OCI-LY7 (cell line): ENCODE measurements around the gene CDKAL1. TPM values are rescaled to one million over a fixed set of nuclear protein-coding genes. Genes with fewer than 3 reads are reported as not detected.

Source experiments
- BruUV-seq: library from RNA; stranded (reverse); fragments of 400-500 nt; replicated peaks from 2 replicates; lab custom pipeline; 2021; lab: Mats Ljungman, UMichigan
- CTCF ChIA-PET: fragments of 300-600 bp; sonication (Branson Sonifier 250); formaldehyde crosslinking; loops from one replicate; lab custom pipeline; 2022; ENCODE audit warnings: antibody characterized with exemption; ENCODE audit not compliant: unreplicated experiment; lab: Charles Lee
- POLR2A ChIA-PET: fragments of 300-600 bp; sonication (Branson Sonifier 250); formaldehyde crosslinking; loops from one replicate; lab custom pipeline; 2022; ENCODE audit warnings: antibody characterized with exemption; lab: Charles Lee
- DNase-seq: peaks from one replicate; pipeline ENCODE4 v3.0.0-alpha.2; 2015; ENCODE audit warnings: low spot score
- H2AFZ ChIP-seq: fragments of 200-600 bp; sonication (generic), shearing (Covaris generic); 2 replicates; pipeline ENCODE4 v1.6.1; 2014; ENCODE audit warnings: mild to moderate bottlenecking, antibody characterized with exemption, low read length, moderate library complexity
- H3K27ac ChIP-seq: fragments of 200-600 bp; sonication (generic); 2 replicates; pipeline ENCODE4 v1.5.1; 2014; ENCODE audit warnings: mixed run types, low read depth, mild to moderate bottlenecking, moderate library complexity, low read length, inconsistent platforms; ENCODE audit not compliant: poor library complexity, severe bottlenecking
- H3K36me3 ChIP-seq: fragments of 200-600 bp; sonication (generic); 2 replicates; pipeline ENCODE4 v1.6.1; 2014; ENCODE audit warnings: mild to moderate bottlenecking, antibody characterized with exemption, low read length, moderate library complexity, mixed read lengths; ENCODE audit not compliant: insufficient read depth
- H3K4me1 ChIP-seq: fragments of 200-600 bp; sonication (generic); 2 replicates; pipeline ENCODE4 v1.5.1; 2014; ENCODE audit warnings: mild to moderate bottlenecking, low read length; ENCODE audit not compliant: insufficient read depth, poor library complexity, severe bottlenecking
- H3K4me2 ChIP-seq: fragments of 200-600 bp; sonication (generic); 2 replicates; pipeline ENCODE4 v1.6.1; 2014; ENCODE audit warnings: mild to moderate bottlenecking, low read length
- H3K4me3 ChIP-seq: fragments of 200-600 bp; sonication (generic); 2 replicates; pipeline ENCODE4 v1.5.1; 2014; ENCODE audit warnings: mild to moderate bottlenecking, low read depth, low read length; ENCODE audit not compliant: poor library complexity, severe bottlenecking
- H3K79me2 ChIP-seq: fragments of 200-600 bp; sonication (generic); 2 replicates; pipeline ENCODE4 v1.6.1; 2016; ENCODE audit warnings: low read depth, mild to moderate bottlenecking, low read length, moderate library complexity, mixed read lengths; ENCODE audit not compliant: insufficient read depth
- H3K9me2 ChIP-seq: fragments of 200-600 bp; sonication (generic); 2 replicates; pipeline ENCODE4 v1.6.1; 2016; ENCODE audit warnings: mild to moderate bottlenecking, low read length, mixed read lengths; ENCODE audit not compliant: insufficient read depth
- H3K9me3 ChIP-seq: fragments of 200-600 bp; sonication (generic); 2 replicates; pipeline ENCODE4 v1.6.1; 2014; ENCODE audit warnings: mild to moderate bottlenecking, mixed run types, low read length, mixed read lengths
- H4K20me1 ChIP-seq: fragments of 200-600 bp; sonication (generic); 2 replicates; pipeline ENCODE4 v1.6.1; 2014; ENCODE audit warnings: mild to moderate bottlenecking, antibody characterized with exemption, low read length, moderate library complexity, mixed read lengths; ENCODE audit not compliant: insufficient read depth
- CTCF ChIP-seq: fragments of 200-600 bp; sonication (generic); conservative IDR thresholded peaks from 2 replicates; pipeline ENCODE4 v1.5.1; 2014; ENCODE audit warnings: mild to moderate bottlenecking, antibody characterized with exemption, low read length, moderate library complexity, mixed read lengths
- EZH2phosphoT487 ChIP-seq: fragments of 200-600 bp; sonication (generic); IDR thresholded peaks from 2 replicates; pipeline ENCODE4 v1.6.1; 2018; ENCODE audit warnings: low read depth, borderline replicate concordance, mild to moderate bottlenecking, mixed run types, antibody characterized with exemption, low read length, moderate library complexity, mixed read lengths
- intact Hi-C: fragments of 100-400 bp; cut with micrococcal nuclease; formaldehyde crosslinking; loops from one replicate; pipeline ENCODE4 v1.10.0; 2022; ENCODE audit not compliant: unreplicated experiment
- total RNA-seq, 2 experiments: library from RNA; depleted of rRNA in 1 of 2; stranded (reverse); fragments of >200 nt in 1 of 2; shearing (Covaris generic) in 1 of 2; gene quantifications; 2 replicates each; pipeline ENCODE4 v1.2.3, GENCODE V29; 2014 to 2022

The CDKAL1 gene
- total RNA-seq, 2 experiments from 2014 or later: 19.9 to 21.1 TPM

GRCh38 chr6:20931772-20932171 is 397.5 kb downstream of the CDKAL1 start:
- Histone ChIP-seq H3K9me3 (no peaks in the 10 kb centered on the region), H3K79me2 (no peaks in the 10 kb centered on the region), H2AFZ (no peak overlapping the region), H3K27ac (no peak overlapping the region), H3K4me1 (no peaks in the 10 kb centered on the region), H3K36me3 (no peaks in the 10 kb centered on the region), H4K20me1 (no peaks in the 10 kb centered on the region), H3K4me2 (no peak overlapping the region), H3K4me3 (no peak overlapping the region), H3K9me2 (no peaks in the 10 kb centered on the region)
- POLR2A ChIA-PET: interaction anchor here (1.3 kb wide), 1 partner anchor 10 kb away, joined by 4 read pairs; no protein-coding TSS in a partner anchor
- TF ChIP-seq EZH2phosphoT487: no peak
- TF ChIP-seq CTCF: no peak
- CTCF ChIA-PET: no interaction called here
- no TSS peak for BruUV-seq
- DNase-seq: no peak
- intact Hi-C loops: no loop called here

- CTCF ChIA-PET: no interaction called here
- no peak overlapping the region for H3K4me3 ChIP-seq
- DNase-seq: no peak
- no peak overlapping the region for H2AFZ ChIP-seq
- BruUV-seq: no TSS peak
- intact Hi-C loops: no loop called here
- no peaks in the 10 kb centered on the region for H4K20me1 ChIP-seq
- POLR2A ChIA-PET: interaction anchor here (1.3 kb wide), 1 partner anchor 10 kb away, joined by 4 read pairs; no protein-coding TSS in a partner anchor
- H3K4me2 ChIP-seq: no peak overlapping the region
- no peak overlapping the region for H3K27ac ChIP-seq
- H3K79me2 ChIP-seq: no peaks in the 10 kb centered on the region
- no peaks in the 10 kb centered on the region for H3K9me2 ChIP-seq
- H3K36me3 ChIP-seq: no peaks in the 10 kb centered on the region
- TF ChIP-seq EZH2phosphoT487: no peak
- no peak for TF ChIP-seq CTCF
- H3K4me1 ChIP-seq: no peaks in the 10 kb centered on the region
- H3K9me3 ChIP-seq: no peaks in the 10 kb centered on the region
These were observed 398.0 kb downstream of the CDKAL1 start for GRCh38 chr6:20932284-20932683.

- no TSS peak for BruUV-seq
- TF ChIP-seq EZH2phosphoT487 (no peak), CTCF (no peak)
These were observed 399.0 kb downstream of the CDKAL1 start for GRCh38 chr6:20933057-20933788.

More at GRCh38 chr6:20933057-20933788, 399.0 kb downstream of the CDKAL1 start:
- ChIA-PET CTCF (no interaction called here), POLR2A (interaction anchor here (0.6 kb wide), 1 partner anchor 401 kb away, joined by 3 read pairs; no protein-coding TSS in a partner anchor)
- H3K4me1 ChIP-seq: no peaks in the 10 kb centered on the region
- H3K79me2 ChIP-seq: no peaks in the 10 kb centered on the region
- no peak overlapping the region for H3K4me2 ChIP-seq
- intact Hi-C loops: no loop called here
- H4K20me1 ChIP-seq: no peaks in the 10 kb centered on the region
- H3K9me3 ChIP-seq: no peaks in the 10 kb centered on the region
- no peak for DNase-seq
- H3K9me2 ChIP-seq: no peaks in the 10 kb centered on the region
- no peak overlapping the region for H3K4me3 ChIP-seq
- no peak overlapping the region for H2AFZ ChIP-seq
- no peak overlapping the region for H3K27ac ChIP-seq
- H3K36me3 ChIP-seq: no peaks in the 10 kb centered on the region
